KMS-11 (cell line): ENCODE data around the gene SLC26A6.

ENCODE experiments used
- H2AFZ ChIP-seq: fragments of 200-600 bp; sonication (generic); 2 replicates; pipeline ENCODE4 v1.6.1; 2016; ENCODE audit warnings: antibody characterized with exemption, mixed run types, low read depth
- H3K27ac ChIP-seq: fragments of 200-600 bp; sonication (generic); 2 replicates; pipeline ENCODE4 v1.6.1; 2016; ENCODE audit warnings: mild to moderate bottlenecking, mixed run types
- H3K27me3 ChIP-seq: fragments of 200-600 bp; sonication (generic); 2 replicates; pipeline ENCODE4 v1.6.1; 2017; ENCODE audit warnings: mild to moderate bottlenecking, low read depth, mixed run types, moderate library complexity; ENCODE audit not compliant: insufficient read depth
- H3K36me3 ChIP-seq: fragments of 200-600 bp; sonication (generic); 2 replicates; pipeline ENCODE4 v1.6.1; 2017; ENCODE audit warnings: mild to moderate bottlenecking, mixed run types; ENCODE audit not compliant: insufficient read depth
- H3K4me1 ChIP-seq: fragments of 200-600 bp; sonication (generic); 2 replicates; pipeline ENCODE4 v1.6.1; 2016; ENCODE audit warnings: mild to moderate bottlenecking, low read depth, mixed run types; ENCODE audit not compliant: poor library complexity, severe bottlenecking
- H3K4me2 ChIP-seq: fragments of 200-600 bp; sonication (generic); 2 replicates; pipeline ENCODE4 v1.7.0; 2016; ENCODE audit warnings: mild to moderate bottlenecking, mixed run types
- H3K4me3 ChIP-seq: fragments of 200-600 bp; sonication (generic); IDR thresholded peaks from 2 replicates; pipeline ENCODE4 v1.6.1; 2017; ENCODE audit warnings: low read depth, low read length, mixed read lengths; ENCODE audit not compliant: insufficient read depth
- H3K79me2 ChIP-seq: fragments of 200-600 bp; sonication (generic); 2 replicates; pipeline ENCODE4 v1.6.1; 2016; ENCODE audit warnings: low read depth, mixed run types; ENCODE audit not compliant: insufficient read depth
- H3K9ac ChIP-seq: fragments of 200-600 bp; sonication (generic); 2 replicates; pipeline ENCODE4 v1.6.1; 2016; ENCODE audit warnings: mild to moderate bottlenecking, mixed run types
- H4K20me1 ChIP-seq: fragments of 200-600 bp; sonication (generic); 2 replicates; pipeline ENCODE4 v1.6.1; 2016; ENCODE audit warnings: mild to moderate bottlenecking, mixed run types; ENCODE audit not compliant: insufficient read depth
- TF ChIP-seq, protein P1 (sequence below): fragments of 200-600 bp; sonication (generic); conservative IDR thresholded peaks from 2 replicates; pipeline ENCODE4 v1.6.1; 2017; ENCODE audit warnings: low read depth, mild to moderate bottlenecking, antibody characterized with exemption, low read length, moderate library complexity, mixed read lengths

Gene SLC26A6

DNA sequence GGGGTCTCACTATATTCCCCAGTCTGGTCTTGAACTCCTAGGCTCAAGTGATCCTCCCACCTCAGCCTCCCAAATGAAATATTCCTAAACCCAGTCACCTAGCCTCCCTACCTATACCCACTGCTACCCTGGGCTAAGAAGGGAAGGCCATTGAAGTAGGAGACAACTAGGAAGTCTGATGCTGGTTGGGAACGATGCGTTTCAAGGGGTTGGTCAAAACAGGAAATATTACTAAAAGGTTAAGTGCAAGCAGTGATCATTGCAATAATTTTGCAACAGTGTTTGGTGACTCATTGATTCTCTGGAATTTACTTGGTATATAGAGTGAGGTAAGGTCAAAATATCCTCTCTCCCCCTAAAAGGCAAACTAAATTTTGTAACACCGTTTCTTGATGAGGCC lies 21.2 kb downstream of the SLC26A6 start:
- H4K20me1 ChIP-seq: no peaks in the 10 kb centered on the region
- no peaks in the 10 kb centered on the region for H3K4me1 ChIP-seq
- no peaks in the 10 kb centered on the region for H3K36me3 ChIP-seq
- no peak overlapping the region for H2AFZ ChIP-seq
- no peak overlapping the region for H3K27ac ChIP-seq
- no peak overlapping the region for H3K9ac ChIP-seq
- H3K27me3 ChIP-seq: no peaks in the 10 kb centered on the region
- H3K4me2 ChIP-seq: no peak overlapping the region
- H3K79me2 ChIP-seq: no peaks in the 10 kb centered on the region; the same call in 1 of the 2 replicates
- no peak overlapping the region for H3K4me3 ChIP-seq
- TF ChIP-seq, protein P1, sequence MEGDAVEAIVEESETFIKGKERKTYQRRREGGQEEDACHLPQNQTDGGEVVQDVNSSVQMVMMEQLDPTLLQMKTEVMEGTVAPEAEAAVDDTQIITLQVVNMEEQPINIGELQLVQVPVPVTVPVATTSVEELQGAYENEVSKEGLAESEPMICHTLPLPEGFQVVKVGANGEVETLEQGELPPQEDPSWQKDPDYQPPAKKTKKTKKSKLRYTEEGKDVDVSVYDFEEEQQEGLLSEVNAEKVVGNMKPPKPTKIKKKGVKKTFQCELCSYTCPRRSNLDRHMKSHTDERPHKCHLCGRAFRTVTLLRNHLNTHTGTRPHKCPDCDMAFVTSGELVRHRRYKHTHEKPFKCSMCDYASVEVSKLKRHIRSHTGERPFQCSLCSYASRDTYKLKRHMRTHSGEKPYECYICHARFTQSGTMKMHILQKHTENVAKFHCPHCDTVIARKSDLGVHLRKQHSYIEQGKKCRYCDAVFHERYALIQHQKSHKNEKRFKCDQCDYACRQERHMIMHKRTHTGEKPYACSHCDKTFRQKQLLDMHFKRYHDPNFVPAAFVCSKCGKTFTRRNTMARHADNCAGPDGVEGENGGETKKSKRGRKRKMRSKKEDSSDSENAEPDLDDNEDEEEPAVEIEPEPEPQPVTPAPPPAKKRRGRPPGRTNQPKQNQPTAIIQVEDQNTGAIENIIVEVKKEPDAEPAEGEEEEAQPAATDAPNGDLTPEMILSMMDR: no peak

DNA sequence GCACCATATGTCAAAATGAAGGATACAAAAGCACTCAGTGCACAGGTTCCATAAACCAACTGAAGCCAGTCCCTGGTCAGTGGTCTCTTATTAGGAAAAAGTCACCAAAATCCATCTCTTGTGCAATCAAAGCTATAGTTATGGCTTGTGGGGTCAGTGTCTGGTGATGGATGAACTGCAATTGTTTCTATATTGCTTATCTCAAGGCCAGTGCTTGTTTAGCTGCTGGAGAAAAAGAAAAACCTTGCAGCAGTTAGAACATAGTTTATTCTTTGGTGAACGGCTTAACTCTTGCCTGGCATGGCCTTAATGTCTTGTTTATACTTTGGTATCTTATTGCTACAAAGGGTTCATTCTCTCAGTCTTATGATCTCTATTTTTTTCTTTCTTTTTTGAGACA lies 23.0 kb downstream of the SLC26A6 start:
- Histone ChIP-seq H3K4me3 (no peak overlapping the region), H3K36me3 (no peaks in the 10 kb centered on the region), H3K4me2 (no peak overlapping the region), H4K20me1 (no peaks in the 10 kb centered on the region), H3K27me3 (no peaks in the 10 kb centered on the region), H2AFZ (no peak overlapping the region), H3K4me1 (peaks cover 7% of the 10 kb centered on the region), H3K27ac (no peak overlapping the region), H3K9ac (no peak overlapping the region), H3K79me2 (peaks cover 10% of the 10 kb centered on the region)
- TF ChIP-seq, protein P1: no peak

DNA sequence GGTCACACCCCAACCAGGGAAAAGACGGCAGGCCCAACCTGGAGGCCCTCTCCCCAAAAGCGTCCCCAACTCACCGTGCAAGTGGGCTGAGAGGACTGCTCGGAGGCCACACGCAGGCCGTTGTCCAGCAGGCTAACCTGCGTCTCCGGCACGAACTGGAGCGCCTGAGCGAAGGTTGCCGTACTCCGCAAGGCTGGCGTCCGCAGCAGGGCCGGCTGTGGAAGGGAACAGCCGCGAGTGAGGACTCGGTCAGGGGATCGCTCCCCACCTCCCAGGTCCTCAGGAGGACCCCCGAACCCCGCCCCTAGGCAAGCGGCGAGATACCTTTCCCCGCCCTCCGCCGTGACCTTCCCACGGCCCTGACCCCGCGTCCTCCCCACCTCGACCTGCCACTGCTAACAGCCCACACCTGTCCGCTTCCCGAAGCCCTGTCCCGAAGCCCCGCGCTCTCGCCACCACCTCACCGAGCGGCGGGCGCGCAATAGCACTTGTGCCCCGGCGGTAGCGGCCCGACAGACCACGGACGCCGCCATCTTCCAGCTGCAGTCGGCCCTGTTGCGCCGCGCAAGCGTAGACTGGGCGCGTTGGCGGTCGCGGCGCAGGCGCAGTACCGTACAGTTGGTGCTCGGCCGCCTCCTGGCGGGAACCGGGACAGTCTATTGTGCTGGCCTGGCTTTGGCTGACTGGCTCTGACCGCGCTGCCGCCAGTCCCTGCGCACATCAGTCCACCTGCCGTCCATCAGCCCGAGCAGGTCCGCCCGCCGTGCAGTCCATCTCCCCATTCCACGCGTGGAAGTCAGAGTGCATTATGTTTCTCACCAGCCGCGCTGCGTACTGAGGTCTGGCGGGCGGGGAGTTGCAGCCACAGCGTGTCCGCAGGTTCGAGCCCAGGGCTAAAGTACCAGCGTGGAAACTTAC lies 25.9 kb downstream of the SLC26A6 start, which contains the start of gene UQCRC1:
Gene UQCRC1 (minus strand): TSS at position 559 of the 918 bp plus-strand sequence. CDS start 26 bp downstream, at position 533.
- Histone ChIP-seq H2AFZ (peak within 1 kb of the TSS; percentile 66), H3K4me3 (peak within 1 kb of the TSS; percentile 49), H3K4me1 (peaks cover 7% of the 10 kb centered on the region), H3K9ac (peak within 1 kb of the TSS; percentile 74; the same call in 1 of the 2 replicates), H3K27me3 (no peaks in the 10 kb centered on the region), H3K4me2 (peak within 1 kb of the TSS; percentile 68), H3K79me2 (peaks cover 10% of the 10 kb centered on the region), H3K36me3 (no peaks in the 10 kb centered on the region), H4K20me1 (no peaks in the 10 kb centered on the region), H3K27ac (no peak within 1 kb of the TSS)
- TF ChIP-seq, protein P1: peak; percentile 33; the same call in 1 of the 2 replicates

DNA sequence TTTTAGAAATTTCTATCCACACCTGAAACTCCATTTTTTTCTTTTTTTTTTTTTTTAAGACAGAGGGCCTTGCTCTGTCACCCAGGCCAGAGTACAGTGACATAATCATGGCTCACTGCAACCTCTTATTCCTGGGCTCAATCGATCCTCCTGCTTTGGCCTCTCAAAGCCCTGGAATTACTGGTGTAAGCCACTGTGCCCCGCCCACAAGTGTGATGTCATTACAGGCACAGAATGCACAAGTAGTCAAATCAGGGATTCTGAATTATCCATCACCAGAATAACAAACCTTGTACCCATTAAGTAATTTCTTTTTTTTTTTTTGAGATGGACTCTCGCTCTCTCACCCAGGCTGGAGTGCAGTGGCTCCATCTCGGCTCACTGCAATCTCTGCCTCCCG lies 27.7 kb downstream of the SLC26A6 start:
- no peaks in the 10 kb centered on the region for H4K20me1 ChIP-seq
- H3K4me3 ChIP-seq: no peak overlapping the region
- H3K36me3 ChIP-seq: no peaks in the 10 kb centered on the region
- peaks cover 7% of the 10 kb centered on the region for H3K4me1 ChIP-seq
- no peak overlapping the region for H3K9ac ChIP-seq
- TF ChIP-seq, protein P1: no peak
- H3K27ac ChIP-seq: no peak overlapping the region
- H3K79me2 ChIP-seq: peaks cover 10% of the 10 kb centered on the region
- no peak overlapping the region for H2AFZ ChIP-seq
- H3K27me3 ChIP-seq: no peaks in the 10 kb centered on the region
- no peak overlapping the region for H3K4me2 ChIP-seq
